GM06990 (cell line): ENCODE results near the gene PDZRN4.

ENCODE experiments used
- DNase-seq: peaks from one replicate; pipeline ENCODE4 v3.0.0-alpha.2; 2011; ENCODE audit not compliant: insufficient read length; ENCODE audit errors: extremely low read depth
- H3K27me3 ChIP-seq: replicated peaks from 2 replicates; pipeline ENCODE4 v1.6.0; 2011; ENCODE audit warnings: low read length; ENCODE audit not compliant: control insufficient read depth, insufficient read depth
- H3K36me3 ChIP-seq: 2 replicates; pipeline ENCODE4 v1.5.1; 2011; ENCODE audit warnings: low read length; ENCODE audit not compliant: control insufficient read depth, insufficient read depth
- H3K4me3 ChIP-seq: replicated peaks from 2 replicates; pipeline ENCODE4 v1.5.1; 2011; ENCODE audit warnings: low read depth, mild to moderate bottlenecking, control low read depth, low read length
- TF ChIP-seq, protein P1 (sequence below): IDR thresholded peaks from 2 replicates; pipeline ENCODE4 v1.5.1; 2011; ENCODE audit warnings: low read length, control low read depth, mild to moderate bottlenecking, inconsistent platforms; ENCODE audit not compliant: insufficient read depth, poor library complexity, severe bottlenecking

The PDZRN4 gene

DNA sequence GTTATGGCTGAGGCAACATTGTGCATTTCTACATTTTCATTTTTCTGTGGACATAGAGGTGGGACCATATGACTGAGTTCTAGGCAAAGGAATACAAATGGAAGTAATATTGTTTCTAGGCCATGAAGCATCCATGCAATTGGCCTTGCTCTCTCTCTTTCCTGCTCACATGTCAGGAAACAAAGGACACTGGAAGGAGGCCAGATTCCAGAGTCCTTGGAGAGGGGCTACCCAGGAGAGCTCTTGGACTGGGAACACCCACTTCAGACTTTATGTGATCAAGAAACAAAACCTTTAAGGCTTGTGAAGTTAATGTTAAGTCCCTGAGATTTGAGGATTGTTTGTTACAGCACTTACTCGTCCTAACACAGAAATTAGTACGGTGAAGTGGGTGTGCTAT lies 32.8 kb downstream of the PDZRN4 start:
- TF ChIP-seq, protein P1, sequence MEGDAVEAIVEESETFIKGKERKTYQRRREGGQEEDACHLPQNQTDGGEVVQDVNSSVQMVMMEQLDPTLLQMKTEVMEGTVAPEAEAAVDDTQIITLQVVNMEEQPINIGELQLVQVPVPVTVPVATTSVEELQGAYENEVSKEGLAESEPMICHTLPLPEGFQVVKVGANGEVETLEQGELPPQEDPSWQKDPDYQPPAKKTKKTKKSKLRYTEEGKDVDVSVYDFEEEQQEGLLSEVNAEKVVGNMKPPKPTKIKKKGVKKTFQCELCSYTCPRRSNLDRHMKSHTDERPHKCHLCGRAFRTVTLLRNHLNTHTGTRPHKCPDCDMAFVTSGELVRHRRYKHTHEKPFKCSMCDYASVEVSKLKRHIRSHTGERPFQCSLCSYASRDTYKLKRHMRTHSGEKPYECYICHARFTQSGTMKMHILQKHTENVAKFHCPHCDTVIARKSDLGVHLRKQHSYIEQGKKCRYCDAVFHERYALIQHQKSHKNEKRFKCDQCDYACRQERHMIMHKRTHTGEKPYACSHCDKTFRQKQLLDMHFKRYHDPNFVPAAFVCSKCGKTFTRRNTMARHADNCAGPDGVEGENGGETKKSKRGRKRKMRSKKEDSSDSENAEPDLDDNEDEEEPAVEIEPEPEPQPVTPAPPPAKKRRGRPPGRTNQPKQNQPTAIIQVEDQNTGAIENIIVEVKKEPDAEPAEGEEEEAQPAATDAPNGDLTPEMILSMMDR: no peak
- no peak for DNase-seq
- H3K27me3 ChIP-seq: no peaks in the 10 kb centered on the region
- H3K36me3 ChIP-seq: no peaks in the 10 kb centered on the region
- no peak overlapping the region for H3K4me3 ChIP-seq

DNA sequence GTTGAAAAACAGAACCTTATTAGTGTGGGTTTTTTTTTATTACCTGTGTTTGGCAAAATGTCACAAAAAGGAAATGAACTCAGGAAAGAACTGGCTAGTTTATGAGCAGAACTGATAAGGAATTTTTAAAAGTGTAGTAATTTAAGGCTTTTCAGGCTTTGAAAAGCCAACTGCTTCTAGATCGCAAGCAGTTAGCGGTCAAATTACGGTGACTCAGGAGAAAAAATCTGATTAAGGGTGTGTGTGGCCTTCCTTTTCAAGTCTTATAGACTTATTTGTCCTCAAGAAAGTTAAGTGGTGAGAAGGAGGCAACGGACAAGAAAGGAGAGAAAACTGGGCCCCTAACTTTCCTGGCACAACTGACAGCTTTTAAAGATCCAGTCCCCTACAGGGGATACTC lies 33.4 kb downstream of the PDZRN4 start:
- no peak for DNase-seq
- no peaks in the 10 kb centered on the region for H3K36me3 ChIP-seq
- TF ChIP-seq, protein P1: no peak

DNA sequence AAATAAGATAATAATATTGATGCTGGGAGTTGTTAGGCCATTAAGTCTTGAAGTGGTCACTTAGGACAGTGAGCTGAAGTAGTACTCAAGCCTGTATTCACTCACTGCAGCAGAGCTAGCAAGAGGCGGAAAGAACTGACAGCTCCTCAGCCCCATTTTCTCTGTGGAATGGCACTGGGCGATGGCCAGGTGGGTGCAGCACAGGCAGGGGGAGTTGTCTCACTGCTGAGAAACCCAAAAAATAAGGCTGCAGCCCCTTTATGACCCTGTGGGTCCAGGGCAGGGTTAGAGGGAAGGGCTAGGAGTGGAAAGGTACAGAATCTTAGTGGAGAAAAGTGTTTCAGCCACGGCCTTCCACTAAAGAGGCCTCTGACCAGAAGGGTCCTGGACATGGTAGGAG lies 35.5 kb downstream of the PDZRN4 start:
- Histone ChIP-seq H3K4me3 (no peak overlapping the region), H3K36me3 (no peaks in the 10 kb centered on the region), H3K27me3 (no peaks in the 10 kb centered on the region)
- TF ChIP-seq, protein P1: no peak
- DNase-seq: no peak

More for the DNA sequence above, 33.4 kb downstream of the PDZRN4 start:
- H3K4me3 ChIP-seq: no peak overlapping the region
- no peaks in the 10 kb centered on the region for H3K27me3 ChIP-seq

DNA sequence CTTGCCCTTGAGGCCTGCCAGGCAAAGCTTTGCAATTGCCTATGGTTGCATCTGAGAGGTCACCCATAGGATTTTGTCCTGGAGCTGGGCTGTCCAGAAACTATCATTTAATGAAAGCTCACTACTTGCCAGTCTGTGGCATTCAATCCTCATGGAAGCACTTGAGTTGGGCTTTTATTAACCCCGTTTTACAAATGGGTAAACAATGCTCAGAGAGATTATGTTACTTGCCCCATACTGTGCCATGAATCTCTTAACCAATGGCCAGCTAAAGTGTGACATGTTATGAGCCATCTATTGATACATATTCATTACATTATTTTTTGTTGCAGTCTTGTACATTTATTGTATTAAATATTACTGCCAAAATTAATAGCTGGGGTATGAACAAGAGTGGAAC lies 35.9 kb downstream of the PDZRN4 start:
- H3K36me3 ChIP-seq: no peaks in the 10 kb centered on the region
- DNase-seq: no peak
- TF ChIP-seq, protein P1: no peak
- no peaks in the 10 kb centered on the region for H3K27me3 ChIP-seq
- H3K4me3 ChIP-seq: no peak overlapping the region

DNA sequence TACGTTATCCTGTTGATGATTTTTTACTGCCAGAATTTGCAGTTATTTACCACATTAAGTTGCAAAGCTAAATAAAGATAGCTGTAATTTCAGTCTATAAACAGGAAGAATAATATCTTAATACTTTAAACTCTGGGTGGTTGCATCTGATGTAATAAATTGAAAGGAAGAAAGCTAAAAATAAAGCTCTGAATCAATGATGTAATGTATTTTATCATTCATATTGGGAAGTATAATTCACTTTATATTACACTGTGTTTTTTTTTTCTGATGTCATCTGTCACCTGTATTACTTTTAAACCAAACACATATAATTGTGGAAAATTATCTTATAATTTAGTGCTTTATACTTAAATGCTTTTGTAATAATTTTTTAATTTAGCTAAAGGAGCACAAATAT lies 37.1 kb downstream of the PDZRN4 start:
- Histone ChIP-seq H3K36me3 (no peaks in the 10 kb centered on the region), H3K27me3 (no peaks in the 10 kb centered on the region), H3K4me3 (no peak overlapping the region)
- TF ChIP-seq, protein P1: no peak
- no peak for DNase-seq
